Vagina (tissue), 2 donors: Measurements from ENCODE around the gene NRXN2. TPM values are rescaled to one million over a fixed set of nuclear protein-coding genes. Genes with fewer than 3 reads are reported as not detected.
A peak's percentile ranks its signal among the peaks of the same experiment; 100 is the strongest.

Experiments used
- DNase-seq, 2 donors: peaks; one replicate each; pipeline ENCODE4 v3.0.0-alpha.2; 2017; ENCODE audit errors: extremely low spot score in 2 of 2
- H3K27ac ChIP-seq: fragments of 200-600 bp; sonication (generic); one replicate; pipeline ENCODE4 v1.5.1; 2019
- H3K27me3 ChIP-seq: fragments of 200-600 bp; sonication (generic); one replicate; pipeline ENCODE4 v1.5.1; 2019
- H3K36me3 ChIP-seq, 2 donors: fragments of 200-600 bp; sonication (generic); one replicate each; pipeline ENCODE4 v1.5.1; 2017 to 2019
- H3K4me1 ChIP-seq: fragments of 200-600 bp; sonication (generic); one replicate; pipeline ENCODE4 v1.5.1; 2019
- H3K4me3 ChIP-seq, 2 donors: fragments of 200-600 bp; sonication (generic); 1 replicate in 1 of 2; 2 replicates in 1 of 2; pipeline ENCODE4 v1.5.1; 2016 to 2019
- H3K9me3 ChIP-seq: fragments of 200-600 bp; sonication (generic); one replicate; pipeline ENCODE4 v1.5.1; 2019
- POLR2A ChIP-seq, 2 donors: fragments of 450-650 bp; IDR thresholded peaks; one replicate each; pipeline ENCODE4 v1.6.1; 2017; ENCODE audit warnings: antibody characterized with exemption in 2 of 2, mild to moderate bottlenecking in 2 of 2, moderate library complexity in 2 of 2
- POLR2AphosphoS5 ChIP-seq, 2 donors: sonication (generic); formaldehyde crosslinking; IDR thresholded peaks; one replicate each; pipeline ENCODE4 v1.9.0; 2017; ENCODE audit warnings: antibody characterized with exemption in 2 of 2, mild to moderate bottlenecking in 2 of 2, low read depth in 1 of 2; ENCODE audit not compliant: insufficient read depth in 1 of 2
- intact Hi-C: fragments of 100-400 bp; cut with DNase I; formaldehyde crosslinking; loops from one replicate; pipeline ENCODE4 v1.15.1; 2023
- total RNA-seq: library from RNA; depleted of rRNA; stranded (reverse); fragments of >200 nt; gene quantifications from one replicate; pipeline ENCODE4 v1.2.3, GENCODE V29; 2016
- TF ChIP-seq, protein P1 (sequence below), 3 experiments: fragments of 450-650 bp in 2 of 3; fragments of 200-600 bp in 1 of 3; sonication (generic) in 1 of 3; IDR thresholded peaks; one replicate each; pipeline ENCODE4 v1.5.1; 2017 to 2019; ENCODE audit warnings: antibody characterized with exemption in 3 of 3, mild to moderate bottlenecking in 2 of 3, moderate library complexity in 2 of 3

NRXN2 gene
- total RNA-seq, 1 donor from 2014 or later = 16.9 TPM

DNA sequence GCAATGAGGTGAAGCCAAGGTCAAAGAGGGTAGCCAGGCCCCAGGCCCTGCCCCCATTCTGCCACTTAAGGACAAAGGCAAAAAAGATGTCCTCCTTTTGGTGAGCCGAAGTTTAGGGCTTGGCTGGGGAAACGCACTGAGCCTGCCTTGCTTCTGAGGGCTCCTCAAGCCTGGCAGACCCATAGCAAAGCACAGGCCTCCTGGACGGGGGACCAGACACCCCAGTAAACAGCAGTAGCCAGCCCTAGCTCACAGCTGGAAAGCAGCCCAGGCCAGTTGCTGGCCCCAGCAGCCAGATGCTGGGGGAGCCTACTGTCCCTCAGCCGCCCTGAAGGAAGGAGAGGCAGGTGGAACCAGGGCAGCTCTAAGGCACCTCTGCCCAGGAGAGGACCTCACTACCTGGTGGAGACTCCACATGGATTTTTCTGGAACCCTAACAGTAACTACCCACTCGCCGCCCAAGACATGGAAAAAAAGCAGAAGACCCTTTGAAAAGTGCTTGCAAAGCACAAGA, 40.6 kb upstream of the NRXN2 start:
- peaks cover 5 to 67% of the 10 kb centered on the region in 2 donors for H3K36me3 ChIP-seq
- no peaks in the 10 kb centered on the region for H3K9me3 ChIP-seq
- intact Hi-C loops = no loop called here
- DNase-seq = no peak
- TF ChIP-seq POLR2A (IDR thresholded peaks at IDR 0.05) = no peak
- TF ChIP-seq, protein P1, sequence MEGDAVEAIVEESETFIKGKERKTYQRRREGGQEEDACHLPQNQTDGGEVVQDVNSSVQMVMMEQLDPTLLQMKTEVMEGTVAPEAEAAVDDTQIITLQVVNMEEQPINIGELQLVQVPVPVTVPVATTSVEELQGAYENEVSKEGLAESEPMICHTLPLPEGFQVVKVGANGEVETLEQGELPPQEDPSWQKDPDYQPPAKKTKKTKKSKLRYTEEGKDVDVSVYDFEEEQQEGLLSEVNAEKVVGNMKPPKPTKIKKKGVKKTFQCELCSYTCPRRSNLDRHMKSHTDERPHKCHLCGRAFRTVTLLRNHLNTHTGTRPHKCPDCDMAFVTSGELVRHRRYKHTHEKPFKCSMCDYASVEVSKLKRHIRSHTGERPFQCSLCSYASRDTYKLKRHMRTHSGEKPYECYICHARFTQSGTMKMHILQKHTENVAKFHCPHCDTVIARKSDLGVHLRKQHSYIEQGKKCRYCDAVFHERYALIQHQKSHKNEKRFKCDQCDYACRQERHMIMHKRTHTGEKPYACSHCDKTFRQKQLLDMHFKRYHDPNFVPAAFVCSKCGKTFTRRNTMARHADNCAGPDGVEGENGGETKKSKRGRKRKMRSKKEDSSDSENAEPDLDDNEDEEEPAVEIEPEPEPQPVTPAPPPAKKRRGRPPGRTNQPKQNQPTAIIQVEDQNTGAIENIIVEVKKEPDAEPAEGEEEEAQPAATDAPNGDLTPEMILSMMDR (IDR thresholded peaks at IDR 0.05) = no peak
- TF ChIP-seq POLR2AphosphoS5 (IDR thresholded peaks at IDR 0.05; ENCODE audit: insufficient read depth in 1 of 2, low read depth in 1 of 2) = no peak
- peaks cover 55% of the 10 kb centered on the region for H3K4me1 ChIP-seq
- H3K27me3 ChIP-seq = no peaks in the 10 kb centered on the region
- H3K4me3 ChIP-seq = no peak overlapping the region
- peak overlapping the region; percentile 60 for H3K27ac ChIP-seq

DNA sequence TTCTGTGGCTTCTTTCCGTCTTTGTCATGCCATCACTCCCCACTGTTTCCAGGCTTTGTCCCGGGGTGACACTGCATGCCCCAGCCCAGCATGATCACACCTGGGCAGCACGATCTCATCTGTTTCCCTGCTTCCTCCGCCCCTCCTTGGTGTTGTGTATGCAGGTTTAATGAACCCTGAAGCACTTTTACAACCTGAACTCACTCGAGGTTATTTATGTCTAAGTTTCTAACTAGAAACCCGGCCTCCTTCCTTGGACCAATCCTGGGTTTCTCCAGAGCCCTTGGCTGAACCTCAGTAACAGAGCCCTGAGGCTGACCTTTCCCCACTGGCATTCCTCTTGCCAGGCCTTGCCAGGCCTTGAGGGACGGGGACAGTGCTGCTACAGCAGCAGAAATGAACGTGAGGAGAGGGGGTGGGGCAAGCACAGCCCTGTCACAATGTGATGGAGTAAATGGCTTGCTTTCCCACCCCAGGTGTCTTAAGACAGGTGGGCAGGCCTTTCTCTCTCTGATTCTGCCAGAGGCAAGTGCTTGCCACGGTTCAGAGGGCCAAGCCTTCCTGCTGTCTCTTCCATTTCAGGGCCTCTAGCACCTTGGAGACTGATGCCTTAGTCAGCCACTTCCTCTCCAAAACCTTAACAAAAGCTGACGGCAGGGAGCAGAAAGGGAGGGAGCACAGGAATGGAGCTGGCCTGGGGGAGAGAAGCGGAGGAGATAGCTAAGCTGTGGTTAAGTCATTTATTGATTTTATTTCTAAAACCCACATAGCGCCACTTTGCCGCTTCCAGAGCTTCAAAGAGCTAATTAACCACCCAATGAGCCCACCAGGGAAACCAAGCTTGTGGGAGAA, 39.9 kb upstream of the NRXN2 start:
- Histone ChIP-seq H3K36me3 (peaks cover under 1 to 60% of the 10 kb centered on the region in 2 donors), H3K27ac (peak overlapping the region; percentile 60), H3K4me3 (no peak overlapping the region), H3K9me3 (no peaks in the 10 kb centered on the region), H3K27me3 (no peaks in the 10 kb centered on the region), H3K4me1 (peaks cover 55% of the 10 kb centered on the region)
- TF ChIP-seq, protein P1 (IDR thresholded peaks at IDR 0.05) = no peak
- TF ChIP-seq POLR2AphosphoS5 (IDR thresholded peaks at IDR 0.05; ENCODE audit: insufficient read depth in 1 of 2, low read depth in 1 of 2) (no peak), POLR2A (IDR thresholded peaks at IDR 0.05) (no peak)
- DNase-seq = no peak
- intact Hi-C loops = no loop called here

- intact Hi-C loops = no loop called here
- H3K9me3 ChIP-seq = no peaks in the 10 kb centered on the region
- no peak overlapping the region for H3K4me3 ChIP-seq
- DNase-seq = no peak
- no peak overlapping the region for H3K27ac ChIP-seq
- no peak for TF ChIP-seq POLR2AphosphoS5 (IDR thresholded peaks at IDR 0.05; ENCODE audit: insufficient read depth in 1 of 2, low read depth in 1 of 2)
- no peak for TF ChIP-seq POLR2A (IDR thresholded peaks at IDR 0.05)
- TF ChIP-seq, protein P1 (IDR thresholded peaks at IDR 0.05) = no peak
- peaks cover 0 to 54% of the 10 kb centered on the region in 2 donors for H3K36me3 ChIP-seq
- H3K4me1 ChIP-seq = peaks cover 55% of the 10 kb centered on the region
- H3K27me3 ChIP-seq = no peaks in the 10 kb centered on the region
Measured at GRCh38 chr11:64762277-64762673, 39.3 kb upstream of the NRXN2 start.

DNA sequence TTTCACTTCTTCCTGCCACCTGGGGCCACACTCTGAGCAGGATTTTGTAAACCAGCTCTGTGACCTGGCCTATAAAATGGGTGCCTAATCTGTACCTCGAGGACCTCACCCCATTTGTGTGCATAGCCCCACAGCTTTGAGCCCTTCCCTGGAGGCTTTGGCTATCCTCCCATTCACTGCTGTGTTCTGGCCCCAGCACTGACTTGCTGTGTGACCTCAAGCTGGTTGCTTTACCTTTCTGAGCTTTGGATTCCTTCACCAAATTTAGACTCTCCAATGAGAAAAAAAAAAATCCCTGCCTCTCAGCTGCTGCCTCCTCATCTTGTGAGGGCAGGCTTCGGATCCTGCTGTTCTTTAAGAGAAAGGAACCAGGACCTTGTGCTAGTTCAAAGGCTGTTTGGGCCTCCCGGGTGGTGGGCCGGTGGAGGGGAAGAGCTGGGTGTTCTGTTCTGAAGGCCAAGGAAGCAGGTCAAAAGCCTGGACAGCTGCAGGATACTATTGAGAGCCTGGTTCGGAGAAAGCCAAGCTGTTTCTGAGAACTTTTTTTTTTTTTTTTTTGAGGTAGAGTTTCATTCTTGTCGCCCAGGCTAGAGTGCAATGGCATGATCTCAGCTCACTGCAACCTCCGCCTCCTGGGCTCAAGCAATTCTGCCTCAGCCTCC, 37.9 kb upstream of the NRXN2 start:
- no peaks in the 10 kb centered on the region for H3K27me3 ChIP-seq
- H3K27ac ChIP-seq = peak overlapping the region; percentile 58
- intact Hi-C loops = no loop called here
- H3K9me3 ChIP-seq = no peaks in the 10 kb centered on the region
- TF ChIP-seq POLR2AphosphoS5 (IDR thresholded peaks at IDR 0.05; ENCODE audit: insufficient read depth in 1 of 2, low read depth in 1 of 2) = no peak
- TF ChIP-seq, protein P1 (IDR thresholded peaks at IDR 0.05) = no peak
- peaks cover 55% of the 10 kb centered on the region for H3K4me1 ChIP-seq
- H3K4me3 ChIP-seq = no peak overlapping the region
- DNase-seq = no peak
- peaks cover 0 to 40% of the 10 kb centered on the region in 2 donors for H3K36me3 ChIP-seq
